Thoracic aorta (tissue), 2 donors: ENCODE data around the gene OR2AT4. TPM values are rescaled to one million over a fixed set of nuclear protein-coding genes. Genes with fewer than 3 reads are reported as not detected.

Experiments
- ATAC-seq: fragments of 150-250 bp; one replicate; pipeline ENCODE4 v1.8.0; 2017; ENCODE audit warnings: low read depth; ENCODE audit not compliant: insufficient number of reproducible peaks, low FRiP score
- DNase-seq: peaks from one replicate; pipeline ENCODE4 v3.0.0-alpha.2; 2020; ENCODE audit warnings: low spot score
- H3K27ac ChIP-seq, 2 donors: fragments of 200-600 bp; sonication (generic); 1 replicate in 1 of 2; 2 replicates in 1 of 2; pipeline ENCODE4 v1.5.1; 2016; ENCODE audit warnings: mild to moderate bottlenecking in 2 of 2, moderate library complexity in 2 of 2
- H3K27me3 ChIP-seq: fragments of 200-600 bp; sonication (generic); replicated peaks from 2 replicates; pipeline ENCODE4 v1.6.0; 2016; ENCODE audit warnings: mild to moderate bottlenecking; ENCODE audit not compliant: insufficient read depth
- H3K36me3 ChIP-seq: fragments of 200-600 bp; sonication (generic); one replicate; pipeline ENCODE4 v1.5.1; 2016
- H3K4me1 ChIP-seq, 2 donors: fragments of 200-600 bp; sonication (generic); 1 replicate in 1 of 2; 2 replicates in 1 of 2; pipeline versions ENCODE4 v1.5.1 to v1.6.0; 2016; ENCODE audit warnings: low read depth in 2 of 2, mild to moderate bottlenecking in 1 of 2; ENCODE audit not compliant: control insufficient read depth in 1 of 2
- H3K4me3 ChIP-seq: fragments of 200-600 bp; sonication (generic); 2 replicates; pipeline ENCODE4 v1.5.1; 2016; ENCODE audit warnings: mild to moderate bottlenecking
- H3K9me3 ChIP-seq: fragments of 200-600 bp; sonication (generic); 2 replicates; pipeline ENCODE4 v1.5.1; 2016
- total RNA-seq, 2 donors: library from RNA; depleted of rRNA; stranded (reverse); fragments of >200 nt; gene quantifications; one replicate each; pipeline versions ENCODE4 v1.1.0 to v1.2.3, GENCODE V29; 2016
- TF ChIP-seq, protein P1 (sequence below): fragments of 200-600 bp; sonication (generic); IDR thresholded peaks from one replicate; pipeline ENCODE4 v1.5.1; 2019; ENCODE audit warnings: antibody characterized with exemption

OR2AT4 gene
- total RNA-seq, 2 donors from 2014 or later, result not detected

DNA sequence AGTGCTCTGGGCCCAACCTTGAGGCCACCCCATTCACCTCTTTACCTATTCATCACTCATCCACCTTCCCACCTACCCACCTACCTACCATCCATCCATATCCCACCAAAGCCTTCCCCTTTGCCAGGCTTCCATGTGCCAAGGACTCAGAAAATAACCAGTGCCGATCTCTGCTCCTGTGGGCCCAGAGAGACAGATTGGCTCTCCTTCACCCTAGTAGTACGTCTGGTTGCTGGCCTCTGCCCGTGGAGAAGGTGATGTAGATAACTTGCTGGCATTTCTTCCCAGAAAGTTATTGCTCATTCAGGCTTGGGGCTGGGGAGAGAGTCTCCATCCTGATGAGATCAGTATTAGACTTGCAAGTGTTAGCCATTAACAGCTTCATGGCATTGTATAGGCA lies 62.8 kb downstream of the OR2AT4 start:
- Histone ChIP-seq H3K4me1 (no peaks in the 10 kb centered on the region), H3K27ac (no peak overlapping the region), H3K27me3 (no peaks in the 10 kb centered on the region), H3K4me3 (no peak overlapping the region), H3K9me3 (no peaks in the 10 kb centered on the region), H3K36me3 (no peaks in the 10 kb centered on the region)
- no peak for ATAC-seq
- DNase-seq, result no peak
- TF ChIP-seq, protein P1, sequence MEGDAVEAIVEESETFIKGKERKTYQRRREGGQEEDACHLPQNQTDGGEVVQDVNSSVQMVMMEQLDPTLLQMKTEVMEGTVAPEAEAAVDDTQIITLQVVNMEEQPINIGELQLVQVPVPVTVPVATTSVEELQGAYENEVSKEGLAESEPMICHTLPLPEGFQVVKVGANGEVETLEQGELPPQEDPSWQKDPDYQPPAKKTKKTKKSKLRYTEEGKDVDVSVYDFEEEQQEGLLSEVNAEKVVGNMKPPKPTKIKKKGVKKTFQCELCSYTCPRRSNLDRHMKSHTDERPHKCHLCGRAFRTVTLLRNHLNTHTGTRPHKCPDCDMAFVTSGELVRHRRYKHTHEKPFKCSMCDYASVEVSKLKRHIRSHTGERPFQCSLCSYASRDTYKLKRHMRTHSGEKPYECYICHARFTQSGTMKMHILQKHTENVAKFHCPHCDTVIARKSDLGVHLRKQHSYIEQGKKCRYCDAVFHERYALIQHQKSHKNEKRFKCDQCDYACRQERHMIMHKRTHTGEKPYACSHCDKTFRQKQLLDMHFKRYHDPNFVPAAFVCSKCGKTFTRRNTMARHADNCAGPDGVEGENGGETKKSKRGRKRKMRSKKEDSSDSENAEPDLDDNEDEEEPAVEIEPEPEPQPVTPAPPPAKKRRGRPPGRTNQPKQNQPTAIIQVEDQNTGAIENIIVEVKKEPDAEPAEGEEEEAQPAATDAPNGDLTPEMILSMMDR, result no peak

- Histone ChIP-seq H3K4me3 (no peak overlapping the region), H3K27me3 (no peaks in the 10 kb centered on the region), H3K4me1 (no peaks in the 10 kb centered on the region), H3K9me3 (no peaks in the 10 kb centered on the region), H3K27ac (no peak overlapping the region), H3K36me3 (no peaks in the 10 kb centered on the region)
- ATAC-seq (no peak), DNase-seq (no peak)
- TF ChIP-seq, protein P1, result no peak
Measured at GRCh38 chr11:75032550-75032935, 64.1 kb downstream of the OR2AT4 start.

- no peak for DNase-seq
- Histone ChIP-seq H3K36me3 (no peaks in the 10 kb centered on the region), H3K4me3 (no peak overlapping the region), H3K27me3 (no peaks in the 10 kb centered on the region), H3K27ac (no peak overlapping the region), H3K9me3 (no peaks in the 10 kb centered on the region), H3K4me1 (no peaks in the 10 kb centered on the region)
- TF ChIP-seq, protein P1, result peak; percentile 43
- ATAC-seq, result no peak
Measured at GRCh38 chr11:75031771-75032549, 64.7 kb downstream of the OR2AT4 start.

Other genes with a start within 250 kb of the OR2AT4 start
- gene XRRA1, start 147.8 kb downstream of the OR2AT4 start, total RNA-seq, result 100 to 1,000 TPM in 1 of 2 donors, 10 to 100 TPM in 1; 13.1 to 106 TPM
- 10 to 100 TPM; 26.7 to 62.3 TPM for gene SPCS2, start 147.6 kb downstream of the OR2AT4 start, total RNA-seq
- 10 to 100 TPM; 11.9 to 23.3 TPM for gene NEU3, start 107.9 kb downstream of the OR2AT4 start, total RNA-seq
- 100 to 1,000 TPM; 107 to 692 TPM for gene SLCO2B1, start 54.2 kb upstream of the OR2AT4 start, total RNA-seq
- gene TPBGL, start 143.9 kb upstream of the OR2AT4 start, total RNA-seq, result under 1 TPM in 1 of 2 donors, not detected in 1; 0.21 TPM